ENCODE results near the gene PLD6. TPM values are rescaled to one million over a fixed set of nuclear protein-coding genes. Genes with fewer than 3 reads are reported as not detected.

PLD6 gene
- total and polyA plus RNA-seq, 2 donors (not counting 1 experiment from before 2014, with no cell fraction given), result 2.0 to 4.1 TPM

DNA sequence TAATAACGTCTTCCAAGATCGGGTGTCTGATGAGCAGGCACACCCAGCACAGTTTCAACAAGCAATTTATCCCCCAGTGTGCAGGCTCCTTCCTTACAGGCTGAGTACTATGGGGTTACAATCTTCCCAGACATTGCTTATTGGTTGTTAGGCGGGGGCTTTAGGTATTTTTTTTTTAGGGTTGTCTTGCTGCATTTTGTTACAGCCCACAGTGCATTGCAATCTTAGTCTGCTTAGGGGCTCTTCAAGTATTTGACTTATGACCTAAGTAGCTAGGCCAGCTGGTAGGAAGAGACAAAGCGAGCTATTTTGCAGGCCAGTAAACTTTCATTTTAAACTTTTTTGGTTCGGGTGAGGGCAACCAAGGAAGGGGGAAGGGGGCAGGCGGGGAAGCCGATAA is 5.8 kb downstream of the PLD6 start:
- ATAC-seq (ENCODE audit: low read depth) (no peak), DNase-seq (no peak)
- H3K4me3 ChIP-seq (ENCODE audit: control extremely low read depth in 1 of 5, extremely low read depth in 1 of 5, insufficient read depth in 1 of 5, low read depth in 2 of 5, low read length in 4 of 5), result no peak overlapping the region
- 83% methylated on average over 6 of the region's 7 CpGs for WGBS (ENCODE audit: insufficient coverage)
- no peaks in the 10 kb centered on the region for H3K9me3 ChIP-seq (ENCODE audit: control extremely low read depth in 1 of 3, control insufficient read depth in 2 of 3, insufficient read depth in 1 of 3, low read length in 2 of 3)
- intact Hi-C loops (cut with micrococcal nuclease), result loop anchor here (10.0 kb wide), 1 partner anchor 156 kb away; the partner anchor contains the start of gene MPRIP
- H3K4me1 ChIP-seq (ENCODE audit: control insufficient read depth in 2 of 2, insufficient read depth in 2 of 2, low read length in 2 of 2), result peaks cover 8 to 14% of the 10 kb centered on the region in 2 donors
- TF ChIP-seq, protein P1, sequence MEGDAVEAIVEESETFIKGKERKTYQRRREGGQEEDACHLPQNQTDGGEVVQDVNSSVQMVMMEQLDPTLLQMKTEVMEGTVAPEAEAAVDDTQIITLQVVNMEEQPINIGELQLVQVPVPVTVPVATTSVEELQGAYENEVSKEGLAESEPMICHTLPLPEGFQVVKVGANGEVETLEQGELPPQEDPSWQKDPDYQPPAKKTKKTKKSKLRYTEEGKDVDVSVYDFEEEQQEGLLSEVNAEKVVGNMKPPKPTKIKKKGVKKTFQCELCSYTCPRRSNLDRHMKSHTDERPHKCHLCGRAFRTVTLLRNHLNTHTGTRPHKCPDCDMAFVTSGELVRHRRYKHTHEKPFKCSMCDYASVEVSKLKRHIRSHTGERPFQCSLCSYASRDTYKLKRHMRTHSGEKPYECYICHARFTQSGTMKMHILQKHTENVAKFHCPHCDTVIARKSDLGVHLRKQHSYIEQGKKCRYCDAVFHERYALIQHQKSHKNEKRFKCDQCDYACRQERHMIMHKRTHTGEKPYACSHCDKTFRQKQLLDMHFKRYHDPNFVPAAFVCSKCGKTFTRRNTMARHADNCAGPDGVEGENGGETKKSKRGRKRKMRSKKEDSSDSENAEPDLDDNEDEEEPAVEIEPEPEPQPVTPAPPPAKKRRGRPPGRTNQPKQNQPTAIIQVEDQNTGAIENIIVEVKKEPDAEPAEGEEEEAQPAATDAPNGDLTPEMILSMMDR (IDR thresholded peaks at IDR 0.05), result no peak
- peaks cover 4% of the 10 kb centered on the region for H4K20me1 ChIP-seq (ENCODE audit: control insufficient read depth, insufficient read depth, low read length, poor library complexity, severe bottlenecking)
- CTCF ChIA-PET, result interaction anchor here (1.0 to 1.2 kb wide), 2 partner anchors 8 to 10 kb away, joined by 3 to 5 read pairs; no protein-coding TSS in a partner anchor
- Mint-ChIP-seq H3K4me1 (peaks cover 9% of the 10 kb centered on the region), H3K9me3 (ENCODE audit: insufficient read depth) (no peaks in the 10 kb centered on the region), H3K27ac (no peak overlapping the region), H3K27me3 (no peaks in the 10 kb centered on the region), H3K4me3 (no peak overlapping the region)
- H3K36me3 ChIP-seq (replicated peaks in 1 of 2; ENCODE audit: control extremely low read depth in 1 of 2, control insufficient read depth in 1 of 2, extremely low read depth in 1 of 2, insufficient read depth in 2 of 2, low read length in 1 of 2), result peaks cover 0 to 8% of the 10 kb centered on the region in 2 experiments
- H3K27me3 ChIP-seq (replicated peaks in 1 of 4; ENCODE audit: control extremely low read depth in 1 of 4, control insufficient read depth in 3 of 4, insufficient read depth in 4 of 4, low read length in 3 of 4), result no peaks in the 10 kb centered on the region
- no peak overlapping the region for H2AFZ ChIP-seq (ENCODE audit: insufficient read depth, low read depth, low read length, poor library complexity, severe bottlenecking)
- peaks cover 9% of the 10 kb centered on the region for H3K79me2 ChIP-seq (ENCODE audit: control insufficient read depth, insufficient read depth, low read length)
- no peak overlapping the region for H3K9ac ChIP-seq (ENCODE audit: low read length)
- no peak overlapping the region for H3K27ac ChIP-seq (ENCODE audit: low read length in 2 of 2)
- POLR2A ChIA-PET, result interaction anchor here (0.6 kb wide), 1 partner anchor 281 kb away, joined by 5 read pairs; no protein-coding TSS in a partner anchor
- H3K4me2 ChIP-seq (replicated peaks; ENCODE audit: low read depth, low read length, poor library complexity, severe bottlenecking), result no peak overlapping the region

DNA sequence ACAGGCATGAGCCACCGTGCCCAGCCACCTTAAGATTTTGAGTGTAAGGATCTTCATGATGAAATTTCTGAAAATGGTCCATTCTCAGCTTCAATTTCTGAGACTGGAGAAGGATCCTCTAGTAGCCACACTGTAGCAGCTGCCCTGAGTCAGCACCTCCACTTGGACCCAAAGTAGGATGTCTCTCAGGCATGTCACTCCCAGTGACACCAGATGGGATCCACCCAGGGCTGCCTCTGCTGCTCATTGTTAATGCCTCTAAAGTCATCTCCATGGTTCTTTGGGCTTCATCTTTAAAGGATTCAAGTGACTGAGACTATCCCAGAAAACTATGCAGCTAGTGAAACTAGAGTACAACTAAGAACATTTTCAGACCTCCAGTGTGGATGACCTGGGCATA is 7.9 kb downstream of the PLD6 start:
- no peaks in the 10 kb centered on the region for H4K20me1 ChIP-seq (ENCODE audit: control insufficient read depth, insufficient read depth, low read length, poor library complexity, severe bottlenecking)
- Mint-ChIP-seq H3K27ac (no peak overlapping the region), H3K4me1 (no peaks in the 10 kb centered on the region), H3K4me3 (no peak overlapping the region), H3K9me3 (ENCODE audit: insufficient read depth) (no peaks in the 10 kb centered on the region), H3K27me3 (no peaks in the 10 kb centered on the region)
- no peaks in the 10 kb centered on the region for H3K79me2 ChIP-seq (ENCODE audit: control insufficient read depth, insufficient read depth, low read length)
- ChIA-PET CTCF (interaction anchor here (0.7 kb wide), 1 partner anchor 67 kb away, joined by 4 read pairs; no protein-coding TSS in a partner anchor), POLR2A (no interaction called here)
- no peak for DNase-seq
- H3K9me3 ChIP-seq (ENCODE audit: control extremely low read depth in 1 of 3, control insufficient read depth in 2 of 3, insufficient read depth in 1 of 3, low read length in 2 of 3), result no peaks in the 10 kb centered on the region
- no peaks in the 10 kb centered on the region for H3K27me3 ChIP-seq (replicated peaks in 1 of 4; ENCODE audit: control extremely low read depth in 1 of 4, control insufficient read depth in 3 of 4, insufficient read depth in 4 of 4, low read length in 3 of 4)
- no peak overlapping the region for H3K9ac ChIP-seq (ENCODE audit: low read length)
- TF ChIP-seq, protein P1 (IDR thresholded peaks at IDR 0.05), result no peak
- no peak for TF ChIP-seq EZH2 (IDR thresholded peaks at IDR 0.05; ENCODE audit: borderline replicate concordance, insufficient read depth, low read depth, low read length, poor library complexity, severe bottlenecking)
- H3K4me1 ChIP-seq (ENCODE audit: control insufficient read depth in 2 of 2, insufficient read depth in 2 of 2, low read length in 2 of 2), result peaks cover 0 to 3% of the 10 kb centered on the region in 2 donors
- no peak overlapping the region for H3K27ac ChIP-seq (ENCODE audit: low read length in 2 of 2)
- no CpG with 5 or more reads among the region's 1 CpG for WGBS (ENCODE audit: insufficient coverage)
- ATAC-seq (ENCODE audit: low read depth), result no peak
- H3K4me3 ChIP-seq (ENCODE audit: control extremely low read depth in 1 of 5, extremely low read depth in 1 of 5, insufficient read depth in 1 of 5, low read depth in 2 of 5, low read length in 4 of 5), result no peak overlapping the region
- H3K4me2 ChIP-seq (replicated peaks; ENCODE audit: low read depth, low read length, poor library complexity, severe bottlenecking), result no peak overlapping the region
- H2AFZ ChIP-seq (ENCODE audit: insufficient read depth, low read depth, low read length, poor library complexity, severe bottlenecking), result no peak overlapping the region
- peaks cover 0 to 8% of the 10 kb centered on the region in 2 experiments for H3K36me3 ChIP-seq (replicated peaks in 1 of 2; ENCODE audit: control extremely low read depth in 1 of 2, control insufficient read depth in 1 of 2, extremely low read depth in 1 of 2, insufficient read depth in 2 of 2, low read length in 1 of 2)
- intact Hi-C loops (cut with micrococcal nuclease), result no loop called here
